H9 (cell line): ENCODE measurements around the gene PLOD1. TPM values are rescaled to one million over a fixed set of nuclear protein-coding genes. Genes with fewer than 3 reads are reported as not detected.

ENCODE experiments used
- DNase-seq: peaks from one replicate; pipeline ENCODE4 v3.0.0-alpha.2; 2017
- H2AFZ ChIP-seq: one replicate; pipeline ENCODE4 v1.6.1; 2013; ENCODE audit warnings: mild to moderate bottlenecking, low read length, control low read depth, moderate library complexity
- H2AK5ac ChIP-seq: 2 replicates; pipeline ENCODE4 v1.6.1; 2013; ENCODE audit warnings: low read length, control low read depth, mixed read lengths; ENCODE audit not compliant: insufficient read length
- H2BK120ac ChIP-seq: one replicate; pipeline ENCODE4 v1.6.1; 2013; ENCODE audit warnings: low read depth, mild to moderate bottlenecking, low read length, control low read depth, inconsistent platforms; ENCODE audit not compliant: poor library complexity, severe bottlenecking
- H2BK12ac ChIP-seq: 2 replicates; pipeline ENCODE4 v1.6.1; 2013; ENCODE audit warnings: low read length, control low read depth, mixed read lengths, low read depth; ENCODE audit not compliant: insufficient read length
- H2BK15ac ChIP-seq: 2 replicates; pipeline ENCODE4 v1.6.1; 2013; ENCODE audit warnings: low read depth, low read length, control low read depth
- H2BK20ac ChIP-seq: one replicate; pipeline ENCODE4 v1.6.1; 2013; ENCODE audit warnings: low read depth, mild to moderate bottlenecking, low read length, control low read depth, inconsistent platforms; ENCODE audit not compliant: poor library complexity, severe bottlenecking
- H2BK5ac ChIP-seq: 2 replicates; pipeline ENCODE4 v1.6.1; 2013; ENCODE audit warnings: low read length, control low read depth, mixed read lengths; ENCODE audit not compliant: insufficient read length
- H3K14ac ChIP-seq: 2 replicates; pipeline ENCODE4 v1.6.1; 2013; ENCODE audit warnings: low read length, control low read depth; ENCODE audit not compliant: insufficient read depth
- H3K18ac ChIP-seq: 2 replicates; pipeline ENCODE4 v1.6.1; 2013; ENCODE audit warnings: low read depth, mild to moderate bottlenecking, mixed read lengths, low read length, control low read depth; ENCODE audit not compliant: insufficient read length
- H3K23ac ChIP-seq: 2 replicates; pipeline ENCODE4 v1.6.1; 2013; ENCODE audit warnings: low read length, control low read depth, mixed read lengths, low read depth; ENCODE audit not compliant: insufficient read length
- H3K23me2 ChIP-seq: 2 replicates; pipeline ENCODE4 v1.6.1; 2013; ENCODE audit warnings: low read depth, mild to moderate bottlenecking, mixed read lengths, low read length, control low read depth; ENCODE audit not compliant: insufficient read length, poor library complexity, severe bottlenecking
- H3K27ac ChIP-seq: 2 replicates; pipeline ENCODE4 v1.5.1; 2013; ENCODE audit warnings: low read length, control low read depth, mixed read lengths, low read depth; ENCODE audit not compliant: insufficient read length
- H3K27me3 ChIP-seq: 2 replicates; pipeline ENCODE4 v1.6.1; 2013; ENCODE audit warnings: low read length, control low read depth, inconsistent platforms; ENCODE audit not compliant: insufficient read depth
- H3K4ac ChIP-seq: 2 replicates; pipeline ENCODE4 v1.6.1; 2013; ENCODE audit warnings: low read depth, mild to moderate bottlenecking, control low read depth, inconsistent platforms, low read length, moderate library complexity
- H3K4me1 ChIP-seq: 2 replicates; pipeline ENCODE4 v1.6.1; 2013; ENCODE audit warnings: low read length, control low read depth, inconsistent platforms; ENCODE audit not compliant: insufficient read depth
- H3K4me2 ChIP-seq: 2 replicates; pipeline ENCODE4 v1.6.1; 2013; ENCODE audit warnings: low read length, control low read depth, mixed read lengths; ENCODE audit not compliant: insufficient read length, insufficient read depth
- H3K56ac ChIP-seq: 2 replicates; pipeline ENCODE4 v1.6.1; 2013; ENCODE audit warnings: low read depth, mild to moderate bottlenecking, mixed read lengths, low read length, control low read depth; ENCODE audit not compliant: insufficient read length
- H3K79me1 ChIP-seq: 2 replicates; pipeline ENCODE4 v1.6.1; 2013; ENCODE audit warnings: low read depth, mild to moderate bottlenecking, moderate library complexity, low read length, control low read depth, inconsistent platforms; ENCODE audit not compliant: insufficient read depth, poor library complexity, severe bottlenecking
- H3K79me2 ChIP-seq: 2 replicates; pipeline ENCODE4 v1.6.1; 2013; ENCODE audit warnings: low read length, control low read depth, inconsistent platforms; ENCODE audit not compliant: insufficient read depth
- H3K9ac ChIP-seq: 2 replicates; pipeline ENCODE4 v1.6.1; 2013; ENCODE audit warnings: low read length, control low read depth, mixed read lengths; ENCODE audit not compliant: insufficient read length; ENCODE audit errors: extremely low read depth
- H3K9me3 ChIP-seq: one replicate; pipeline ENCODE4 v1.6.1; 2013; ENCODE audit warnings: low read depth, low read length, inconsistent platforms; ENCODE audit not compliant: control insufficient read depth
- H3T11ph ChIP-seq: one replicate; pipeline ENCODE4 v1.6.1; 2013; ENCODE audit warnings: mild to moderate bottlenecking, low read length, control low read depth, inconsistent platforms
- H4K20me1 ChIP-seq: one replicate; pipeline ENCODE4 v1.6.1; 2013; ENCODE audit not compliant: control insufficient read depth, insufficient read length, insufficient read depth
- H4K5ac ChIP-seq: 2 replicates; pipeline ENCODE4 v1.6.1; 2013; ENCODE audit warnings: low read depth, mild to moderate bottlenecking, mixed read lengths, low read length, control low read depth; ENCODE audit not compliant: insufficient read length
- H4K8ac ChIP-seq: replicated peaks from 2 replicates; pipeline ENCODE4 v1.6.1; 2013; ENCODE audit warnings: low read length, control low read depth, mixed read lengths, low read depth; ENCODE audit not compliant: insufficient read length
- H4K91ac ChIP-seq: 2 replicates; pipeline ENCODE4 v1.6.1; 2013; ENCODE audit warnings: low read depth, mild to moderate bottlenecking, moderate library complexity, mixed read lengths, low read length, control low read depth; ENCODE audit not compliant: insufficient read length
- H3K27ac Mint-ChIP-seq, 3 experiments: 2 replicates in 2 of 3; 3 replicates in 1 of 3; pipeline ENCODE4 v1.8.0; 2020 to 2021; ENCODE audit warnings: mixed read lengths in 3 of 3, mild to moderate bottlenecking in 1 of 3, moderate library complexity in 1 of 3
- H3K27me3 Mint-ChIP-seq: 2 replicates; pipeline ENCODE4 v1.8.0; 2021; ENCODE audit warnings: low read depth, mild to moderate bottlenecking, moderate library complexity, mixed read lengths
- H3K36me3 Mint-ChIP-seq, 3 experiments: 2 replicates in 2 of 3; 3 replicates in 1 of 3; pipeline ENCODE4 v1.8.0; 2020 to 2021; ENCODE audit warnings: low read depth in 3 of 3, mixed read lengths in 3 of 3; ENCODE audit not compliant: insufficient read depth in 1 of 3
- H3K4me1 Mint-ChIP-seq, 2 experiments: 2 replicates each; pipeline ENCODE4 v1.8.0; 2020; ENCODE audit warnings: mixed read lengths in 2 of 2
- H3K4me3 Mint-ChIP-seq, 2 experiments: 2 replicates in 1 of 2; 3 replicates in 1 of 2; pipeline ENCODE4 v1.8.0; 2020 to 2021; ENCODE audit warnings: mild to moderate bottlenecking in 2 of 2, mixed read lengths in 2 of 2, moderate library complexity in 1 of 2
- H3K9me3 Mint-ChIP-seq, 2 experiments: 2 replicates in 1 of 2; 3 replicates in 1 of 2; pipeline ENCODE4 v1.8.0; 2020; ENCODE audit warnings: mild to moderate bottlenecking in 2 of 2, mixed read lengths in 2 of 2, moderate library complexity in 1 of 2
- CTCF ChIP-seq: fragments of 200-600 bp; sonication (generic); conservative IDR thresholded peaks from 3 replicates; pipeline ENCODE4 v1.8.0; 2021; ENCODE audit warnings: antibody characterized with exemption, mild to moderate bottlenecking
- WGBS: extraction: QIAGEN DNeasy Blood & Tissue Kit; methylation state at CpG from one replicate; pipeline ENCODE4 v1.1.7; 2013; ENCODE audit warnings: missing lambda C conversion rate, low lambda C conversion rate, mixed read lengths; ENCODE audit not compliant: insufficient read length; ENCODE audit errors: extremely low coverage; 5-methylcytosine and 5-hydroxymethylcytosine counted together
- total RNA-seq: library from RNA; stranded (reverse); gene quantifications from 2 replicates; pipeline ENCODE4 v1.2.1, GENCODE V29; 2021

The PLOD1 gene
- total RNA-seq, 1 experiment from 2014 or later, result 57.0 TPM

DNA sequence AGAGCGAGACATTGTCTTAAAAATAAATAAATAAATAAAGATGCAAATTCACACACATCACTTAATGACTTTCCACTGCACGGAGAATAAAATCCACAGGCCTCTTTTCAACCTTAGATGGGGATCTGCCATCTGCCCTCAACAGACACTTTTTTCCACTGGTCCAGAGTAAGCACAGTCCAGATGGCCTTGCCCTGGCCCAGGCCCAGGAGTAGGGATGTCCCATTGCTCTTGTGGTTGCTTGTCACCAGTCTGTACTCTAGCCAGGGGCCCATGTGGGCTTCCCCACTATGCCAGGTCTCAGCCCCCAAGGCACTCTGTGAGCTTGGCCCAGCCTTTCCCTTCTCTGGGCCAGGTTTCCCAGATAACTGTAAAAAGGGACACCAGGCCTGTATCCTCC is 17.4 kb downstream of the PLOD1 start:
- Histone ChIP-seq H4K20me1 (no peaks in the 10 kb centered on the region), H3K4me2 (no peak overlapping the region), H3T11ph (no peak overlapping the region), H3K4ac (no peak overlapping the region), H4K91ac (no peak overlapping the region), H3K23ac (no peak overlapping the region), H3K56ac (no peak overlapping the region), H2AK5ac (no peak overlapping the region), H2BK5ac (no peak overlapping the region), H3K23me2 (no peaks in the 10 kb centered on the region), H3K27me3 (no peaks in the 10 kb centered on the region), H4K5ac (no peak overlapping the region), H3K9me3 (no peaks in the 10 kb centered on the region), H3K79me2 (no peaks in the 10 kb centered on the region), H4K8ac (no peak overlapping the region), H3K18ac (no peak overlapping the region), H2BK20ac (no peak overlapping the region), H2AFZ (no peak overlapping the region), H2BK12ac (no peak overlapping the region), H3K4me1 (no peaks in the 10 kb centered on the region; the same call in 1 of the 2 replicates), H3K79me1 (no peaks in the 10 kb centered on the region), H3K9ac (no peak overlapping the region), H2BK15ac (no peak overlapping the region), H3K27ac (no peak overlapping the region), H3K14ac (no peak overlapping the region), H2BK120ac (no peak overlapping the region)
- WGBS, result no CpG with 5 or more reads among the region's 2 CpGs
- DNase-seq, result no peak
- peaks cover 0 to 5% of the 10 kb centered on the region in 2 experiments; a peak in 1 of 4 replicates for H3K4me1 Mint-ChIP-seq
- no peaks in the 10 kb centered on the region; the same call in 1 of the 2 replicates for H3K27me3 Mint-ChIP-seq
- H3K4me3 Mint-ChIP-seq, result no peak overlapping the region
- H3K9me3 Mint-ChIP-seq, result peaks cover 2 to 3% of the 10 kb centered on the region in 2 experiments; a peak in 2 of 5 replicates
- TF ChIP-seq CTCF, result no peak
- peaks cover 24 to 61% (median 45%) of the 10 kb centered on the region in 3 experiments for H3K36me3 Mint-ChIP-seq
- H3K27ac Mint-ChIP-seq, result no peak overlapping the region
